Calu3 (cell line): ENCODE data around the gene HABP4. TPM values are rescaled to one million over a fixed set of nuclear protein-coding genes. Genes with fewer than 3 reads are reported as not detected.
A peak's percentile ranks its signal among the peaks of the same experiment; 100 is the strongest.

Experiments used
- BruUV-seq: library from RNA; stranded (reverse); fragments of 400-500 nt; replicated peaks from 2 replicates; lab custom pipeline; 2021; lab: Mats Ljungman, UMichigan
- CTCF ChIA-PET: fragments of 300-600 bp; sonication (Branson Sonifier 250); formaldehyde crosslinking; loops from one replicate; lab custom pipeline; 2022; ENCODE audit warnings: antibody characterized with exemption; lab: Charles Lee
- DNase-seq: peaks from one replicate; pipeline ENCODE4 v3.0.0; 2022
- H3K27ac Mint-ChIP-seq: one replicate; pipeline ENCODE4 v1.8.0; 2022; ENCODE audit warnings: mixed read lengths; ENCODE audit not compliant: unreplicated experiment
- H3K27me3 Mint-ChIP-seq: one replicate; pipeline ENCODE4 v1.8.0; 2022; ENCODE audit warnings: mixed read lengths; ENCODE audit not compliant: unreplicated experiment
- H3K36me3 Mint-ChIP-seq: one replicate; pipeline ENCODE4 v1.8.0; 2022; ENCODE audit warnings: mild to moderate bottlenecking, moderate library complexity, mixed read lengths; ENCODE audit not compliant: insufficient read depth, unreplicated experiment
- H3K4me1 Mint-ChIP-seq: one replicate; pipeline ENCODE4 v1.8.0; 2022; ENCODE audit warnings: mild to moderate bottlenecking, low read depth, mixed read lengths; ENCODE audit not compliant: unreplicated experiment
- H3K4me3 Mint-ChIP-seq: one replicate; pipeline ENCODE4 v1.8.0; 2022; ENCODE audit warnings: mild to moderate bottlenecking, low read depth, moderate library complexity, mixed read lengths; ENCODE audit not compliant: unreplicated experiment
- H3K9me3 Mint-ChIP-seq: one replicate; pipeline ENCODE4 v1.8.0; 2022; ENCODE audit warnings: low read depth, mixed read lengths; ENCODE audit not compliant: unreplicated experiment
- intact Hi-C: fragments of 100-400 bp; cut with micrococcal nuclease; formaldehyde crosslinking; loops from one replicate; pipeline ENCODE4 v1.10.0; 2022; ENCODE audit not compliant: unreplicated experiment
- total RNA-seq: library from RNA; stranded (reverse); gene quantifications from 2 replicates; pipeline ENCODE4 v1.2.3, GENCODE V29; 2022
- TF ChIP-seq, protein P1 (sequence below): fragments of 200-600 bp; IDR thresholded peaks from one replicate; pipeline ENCODE4 v1.8.0; 2022; ENCODE audit warnings: antibody characterized with exemption; ENCODE audit not compliant: unreplicated experiment

The HABP4 gene
- total RNA-seq, 1 experiment from 2014 or later = 11.6 TPM

DNA sequence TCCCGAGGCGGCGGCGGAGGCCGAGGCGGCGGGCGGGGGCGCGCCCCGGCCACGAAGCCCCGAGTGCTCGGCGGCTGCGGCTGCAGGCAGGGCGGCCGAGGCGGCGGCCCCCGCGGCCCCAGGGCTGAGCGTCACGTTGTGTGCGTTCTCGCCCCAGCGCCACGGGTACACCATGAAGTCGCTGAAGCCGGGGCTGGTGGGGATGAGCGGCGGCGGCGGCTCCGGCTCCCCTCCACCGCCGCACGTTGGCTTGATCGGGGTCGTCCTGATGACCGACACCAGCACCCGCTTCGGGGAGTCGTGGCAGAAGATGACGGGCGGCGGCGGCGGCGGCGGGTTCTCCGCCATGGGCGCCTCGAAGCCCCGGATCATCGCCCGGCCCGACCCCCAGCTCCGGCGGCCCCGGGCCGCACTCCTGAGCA, 32.3 kb upstream of the HABP4 start:
- H3K36me3 Mint-ChIP-seq = peaks cover 33% of the 10 kb centered on the region
- peak overlapping the region; percentile 44 for H3K27ac Mint-ChIP-seq
- no peaks in the 10 kb centered on the region for H3K27me3 Mint-ChIP-seq
- TF ChIP-seq, protein P1, sequence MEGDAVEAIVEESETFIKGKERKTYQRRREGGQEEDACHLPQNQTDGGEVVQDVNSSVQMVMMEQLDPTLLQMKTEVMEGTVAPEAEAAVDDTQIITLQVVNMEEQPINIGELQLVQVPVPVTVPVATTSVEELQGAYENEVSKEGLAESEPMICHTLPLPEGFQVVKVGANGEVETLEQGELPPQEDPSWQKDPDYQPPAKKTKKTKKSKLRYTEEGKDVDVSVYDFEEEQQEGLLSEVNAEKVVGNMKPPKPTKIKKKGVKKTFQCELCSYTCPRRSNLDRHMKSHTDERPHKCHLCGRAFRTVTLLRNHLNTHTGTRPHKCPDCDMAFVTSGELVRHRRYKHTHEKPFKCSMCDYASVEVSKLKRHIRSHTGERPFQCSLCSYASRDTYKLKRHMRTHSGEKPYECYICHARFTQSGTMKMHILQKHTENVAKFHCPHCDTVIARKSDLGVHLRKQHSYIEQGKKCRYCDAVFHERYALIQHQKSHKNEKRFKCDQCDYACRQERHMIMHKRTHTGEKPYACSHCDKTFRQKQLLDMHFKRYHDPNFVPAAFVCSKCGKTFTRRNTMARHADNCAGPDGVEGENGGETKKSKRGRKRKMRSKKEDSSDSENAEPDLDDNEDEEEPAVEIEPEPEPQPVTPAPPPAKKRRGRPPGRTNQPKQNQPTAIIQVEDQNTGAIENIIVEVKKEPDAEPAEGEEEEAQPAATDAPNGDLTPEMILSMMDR = no peak
- peak; percentile 8 for DNase-seq
- H3K4me3 Mint-ChIP-seq = peak overlapping the region; percentile 94
- intact Hi-C loops = loop anchor here (2.0 to 5.0 kb wide), 2 partner anchors 27 to 85 kb away; no protein-coding TSS in a partner anchor
- no peaks in the 10 kb centered on the region for H3K9me3 Mint-ChIP-seq
- H3K4me1 Mint-ChIP-seq = peaks cover 23% of the 10 kb centered on the region
- TSS peak; percentile 39 for BruUV-seq
- CTCF ChIA-PET = no interaction called here

GRCh38 chr9:96418083-96418919, 31.7 kb upstream of the HABP4 start, which contains the start of gene ZNF367:
TSS of gene ZNF367 (minus strand) at chr9:96418370. CDS start at chr9:96418032, 338 bp downstream.
- H3K4me1 Mint-ChIP-seq = peaks cover 19% of the 10 kb centered on the region
- peaks cover 33% of the 10 kb centered on the region for H3K36me3 Mint-ChIP-seq
- H3K4me3 Mint-ChIP-seq = peak within 1 kb of the TSS; percentile 94
- CTCF ChIA-PET = no interaction called here
- BruUV-seq = no TSS peak
- TF ChIP-seq, protein P1 = no peak
- intact Hi-C loops = loop anchor here (5.0 kb wide), 1 partner anchor 86 kb away; no protein-coding TSS in a partner anchor
- H3K27ac Mint-ChIP-seq = peak within 1 kb of the TSS; percentile 93
- H3K9me3 Mint-ChIP-seq = no peaks in the 10 kb centered on the region
- peak; percentile 94 for DNase-seq
- no peaks in the 10 kb centered on the region for H3K27me3 Mint-ChIP-seq

DNA sequence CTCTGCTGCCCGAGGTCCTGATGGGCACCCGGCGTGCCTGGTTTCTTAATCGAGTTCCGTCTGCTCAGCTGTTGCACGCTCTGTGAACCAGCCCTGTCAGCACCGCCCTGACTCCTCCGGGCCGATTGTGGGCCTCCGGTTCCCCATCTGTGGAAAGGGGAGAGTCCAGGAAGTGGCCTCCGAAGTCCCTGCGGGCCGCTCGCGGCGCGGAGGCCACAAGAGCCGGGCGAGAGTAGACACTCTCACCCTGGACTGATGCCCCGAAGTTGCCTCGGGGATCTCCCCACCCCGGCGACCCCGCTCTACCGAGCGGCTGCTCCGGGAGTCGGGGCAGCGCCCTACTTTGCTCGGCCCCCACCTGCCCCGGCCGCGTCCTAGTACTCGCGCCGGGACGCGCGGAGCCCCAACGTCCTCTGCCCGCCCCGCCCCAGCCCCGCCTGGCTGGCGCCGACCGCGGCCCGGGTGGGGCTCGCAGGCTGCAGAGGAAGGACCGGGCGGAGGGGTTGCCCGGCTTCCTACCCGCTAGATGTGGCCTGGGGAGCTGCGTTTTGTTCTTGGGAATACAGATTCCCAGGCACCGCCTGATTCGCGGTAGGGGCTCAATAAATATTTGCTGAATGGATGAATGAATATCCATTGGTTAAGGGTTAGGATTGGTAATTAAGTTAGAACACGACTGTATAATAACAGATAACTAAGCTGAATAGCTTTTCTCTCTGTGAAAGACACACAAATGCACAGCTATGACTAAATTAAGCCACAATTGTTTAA, 30.9 kb upstream of the HABP4 start:
- H3K9me3 Mint-ChIP-seq = no peaks in the 10 kb centered on the region
- H3K27ac Mint-ChIP-seq = peak overlapping the region; percentile 93
- H3K4me3 Mint-ChIP-seq = peak overlapping the region; percentile 69
- no peaks in the 10 kb centered on the region for H3K27me3 Mint-ChIP-seq
- BruUV-seq = TSS peak; percentile 83
- intact Hi-C loops = loop anchor here (5.0 kb wide), 1 partner anchor 87 kb away; no protein-coding TSS in a partner anchor
- peaks cover 33% of the 10 kb centered on the region for H3K36me3 Mint-ChIP-seq
- CTCF ChIA-PET = interaction anchor here (0.8 kb wide), 1 partner anchor 93 kb away, joined by 3 read pairs; no protein-coding TSS in a partner anchor
- H3K4me1 Mint-ChIP-seq = peaks cover 13% of the 10 kb centered on the region
- TF ChIP-seq, protein P1 = no peak
- DNase-seq = peak; percentile 70

DNA sequence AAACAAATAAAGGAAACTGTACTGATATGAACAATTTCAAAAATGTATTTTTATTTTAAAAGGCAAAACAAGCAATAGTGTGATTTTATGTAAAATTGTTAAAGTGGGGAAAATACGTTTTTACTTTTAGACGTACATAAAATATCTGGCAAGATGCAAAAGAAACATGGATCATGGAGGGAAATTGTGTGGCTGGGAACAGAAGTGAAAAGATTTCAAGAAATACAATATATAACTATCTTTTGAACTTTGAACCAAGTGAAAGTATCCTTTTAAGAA, 30.3 kb upstream of the HABP4 start:
- intact Hi-C loops = loop anchor here (5.0 kb wide), 1 partner anchor 87 kb away; no protein-coding TSS in a partner anchor

More for the DNA sequence above, 30.3 kb upstream of the HABP4 start:
- Mint-ChIP-seq H3K9me3 (no peaks in the 10 kb centered on the region), H3K4me1 (peaks cover 13% of the 10 kb centered on the region), H3K27me3 (no peaks in the 10 kb centered on the region), H3K36me3 (peaks cover 33% of the 10 kb centered on the region), H3K4me3 (peak overlapping the region; percentile 69), H3K27ac (peak overlapping the region; percentile 93)
- TF ChIP-seq, protein P1 = no peak
- CTCF ChIA-PET = interaction anchor here (0.8 kb wide), 1 partner anchor 93 kb away, joined by 3 read pairs; no protein-coding TSS in a partner anchor
- BruUV-seq = no TSS peak
- DNase-seq = no peak
